Esophagus muscularis mucosa (tissue), 3 donors: ENCODE results near the gene WDR3.

Experiments used
- CTCF ChIP-seq, 3 experiments: fragments of 200-600 bp in 2 of 3; fragments of 450-650 bp in 1 of 3; sonication (generic) in 2 of 3; IDR thresholded peaks; one replicate each; pipeline ENCODE4 v1.5.1; 2017 to 2019; ENCODE audit warnings: antibody characterized with exemption in 3 of 3, mild to moderate bottlenecking in 2 of 3, moderate library complexity in 1 of 3
- POLR2A ChIP-seq: fragments of 450-650 bp; IDR thresholded peaks from one replicate; pipeline ENCODE4 v1.6.1; 2017; ENCODE audit warnings: antibody characterized with exemption, moderate library complexity, mild to moderate bottlenecking, low read depth

- TF ChIP-seq CTCF (IDR thresholded peaks at IDR 0.05) (no peak), POLR2A (no peak)
These were observed 83.8 kb downstream of the WDR3 start for GRCh38 chr1:118013336-118013735.
